DMS114 treated with DMSO at 0.1 percent for 48 hours (cell line): ENCODE data around the gene IFI27L2.

Experiments used
- DNase-seq: peaks from one replicate; lab custom pipeline; 2025; ENCODE audit not compliant: unreplicated experiment; lab: John Stamatoyannopoulos, UW

The IFI27L2 gene

DNA sequence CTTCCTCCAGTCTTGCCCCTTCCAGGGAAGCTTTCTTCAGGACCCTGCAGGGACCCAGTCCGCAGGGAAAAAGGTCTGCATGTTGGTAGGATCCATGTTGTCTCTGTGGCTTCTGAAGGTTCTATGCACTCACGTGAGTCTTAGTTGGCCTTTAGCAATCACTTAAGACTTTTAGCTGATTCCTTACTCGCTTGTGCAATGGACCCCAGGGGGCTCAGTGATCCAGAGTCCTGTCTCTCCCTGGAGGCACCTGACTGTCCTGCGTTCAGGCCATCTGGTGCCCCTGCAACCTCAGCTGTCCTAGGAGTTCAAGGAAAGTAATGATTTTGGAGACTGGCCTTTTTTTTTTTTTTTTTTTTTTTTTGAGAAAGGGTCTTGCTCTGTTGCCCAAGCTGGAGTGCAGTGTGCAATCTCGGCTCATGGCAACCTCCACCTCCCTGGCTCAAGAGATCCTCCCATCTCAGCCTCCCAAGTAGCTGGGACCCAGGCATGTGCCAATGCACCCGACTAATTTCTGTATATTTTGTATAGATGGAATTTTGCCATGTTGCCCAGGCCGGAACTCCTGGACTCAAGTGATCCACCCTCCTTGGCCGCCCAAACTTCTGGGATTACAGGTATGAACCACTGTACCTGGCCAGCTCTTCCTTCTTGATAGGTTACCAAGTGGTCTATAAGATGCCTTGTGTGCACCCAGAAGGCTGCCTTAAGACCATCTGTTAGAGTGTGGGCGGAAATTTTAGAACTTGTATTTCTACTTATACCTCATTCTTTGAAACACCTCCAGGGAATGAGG, 4.6 kb downstream of the IFI27L2 start:
- DNase-seq: no peak

GRCh38 chr14:94123868-94124267, 5.5 kb downstream of the IFI27L2 start:
- DNase-seq: no peak

- DNase-seq: no peak
These were observed 6.1 kb downstream of the IFI27L2 start for GRCh38 chr14:94123296-94123695.

DNA sequence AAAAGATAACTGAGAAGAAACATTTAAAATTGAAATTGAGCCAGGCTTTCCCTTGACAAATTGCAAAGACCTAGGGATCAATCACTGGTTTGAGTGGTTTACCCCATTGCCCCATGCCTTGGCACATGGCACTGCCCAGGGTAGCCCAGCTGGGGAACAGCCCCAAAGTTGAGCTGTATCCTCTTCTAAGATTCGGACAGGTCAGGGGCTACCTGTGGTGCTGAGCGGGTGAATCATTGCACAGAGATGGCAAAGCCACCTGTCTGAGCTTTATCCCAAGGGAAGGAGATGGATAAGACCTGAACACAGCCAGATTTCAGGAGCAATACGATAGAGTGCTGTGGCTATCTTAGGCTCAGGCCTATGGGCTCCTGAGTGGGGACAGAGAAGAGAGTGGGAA, 7.0 kb downstream of the IFI27L2 start:
- DNase-seq: no peak

- no peak for DNase-seq
These were observed 7.9 kb downstream of the IFI27L2 start for GRCh38 chr14:94121485-94121884.

DNA sequence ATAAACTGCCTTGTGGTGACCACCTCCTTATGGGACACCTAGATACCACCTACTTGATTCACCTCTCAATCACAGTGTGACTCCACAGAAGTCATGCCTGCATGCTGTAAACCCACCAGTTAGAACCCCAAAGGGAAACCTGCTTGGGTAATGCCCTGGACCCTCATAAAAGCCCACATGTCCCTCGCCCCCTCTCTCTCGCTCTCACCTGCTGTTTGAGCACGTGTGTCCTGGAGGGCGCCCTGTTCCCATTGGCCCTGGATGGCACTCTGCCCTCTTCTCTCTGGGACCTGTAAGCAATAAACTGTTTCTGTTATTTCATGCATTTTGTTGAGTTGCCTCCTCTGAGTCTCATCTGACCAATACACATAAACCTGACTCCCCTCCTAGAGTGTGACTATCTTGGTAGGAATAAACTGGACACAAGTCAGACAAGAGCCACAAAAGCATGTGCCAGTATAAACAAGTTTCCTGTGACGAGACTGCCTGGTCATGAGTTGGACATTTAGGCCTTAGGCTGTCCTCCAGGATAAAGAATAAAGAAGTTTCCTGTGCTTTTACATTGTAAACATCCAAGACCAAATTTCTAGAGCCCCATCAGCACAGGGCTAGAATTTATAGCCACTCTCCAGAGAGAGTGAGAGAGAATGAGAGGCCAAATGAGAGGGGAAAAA, 8.6 kb downstream of the IFI27L2 start:
- DNase-seq: no peak

DNA sequence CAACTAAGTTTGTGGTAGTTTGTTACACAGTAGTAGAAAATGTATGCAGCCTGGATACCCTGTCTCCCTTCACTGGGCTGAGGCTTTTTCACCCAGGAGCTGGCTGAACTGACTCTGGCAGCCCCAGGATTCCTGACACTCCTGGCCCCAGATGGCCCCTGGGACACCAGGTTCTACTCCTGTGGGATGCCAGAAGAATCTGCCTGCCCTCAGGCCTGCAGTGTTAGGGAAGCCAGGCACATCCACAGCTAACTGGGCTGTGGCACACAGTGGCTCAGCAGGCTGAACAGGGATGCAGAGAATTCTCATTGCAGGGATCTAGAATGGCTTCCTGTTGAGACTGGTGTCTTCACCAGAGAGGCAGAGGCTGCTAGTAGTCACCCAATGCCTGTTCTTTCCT, 10.3 kb downstream of the IFI27L2 start:
- no peak for DNase-seq

DNA sequence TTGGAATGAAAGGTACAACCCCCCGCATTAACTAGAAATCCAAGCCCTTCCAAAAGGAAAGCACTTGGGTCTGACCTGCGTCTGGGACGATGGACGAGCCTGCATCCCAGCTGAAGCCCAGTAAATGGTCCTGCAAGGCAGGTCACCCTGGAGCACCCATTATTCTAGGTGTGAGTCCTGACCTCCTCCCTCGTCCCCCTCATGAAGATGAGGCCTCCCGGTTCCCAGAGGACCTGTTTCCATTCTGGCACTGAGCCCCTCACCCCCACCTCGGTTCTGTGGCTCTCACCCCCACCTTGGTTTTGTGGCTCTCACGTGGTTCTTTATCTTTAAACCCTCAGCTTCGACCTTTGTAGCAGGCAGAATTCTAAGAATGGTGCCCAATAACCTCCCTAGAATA, 11.5 kb downstream of the IFI27L2 start:
- no peak for DNase-seq

DNA sequence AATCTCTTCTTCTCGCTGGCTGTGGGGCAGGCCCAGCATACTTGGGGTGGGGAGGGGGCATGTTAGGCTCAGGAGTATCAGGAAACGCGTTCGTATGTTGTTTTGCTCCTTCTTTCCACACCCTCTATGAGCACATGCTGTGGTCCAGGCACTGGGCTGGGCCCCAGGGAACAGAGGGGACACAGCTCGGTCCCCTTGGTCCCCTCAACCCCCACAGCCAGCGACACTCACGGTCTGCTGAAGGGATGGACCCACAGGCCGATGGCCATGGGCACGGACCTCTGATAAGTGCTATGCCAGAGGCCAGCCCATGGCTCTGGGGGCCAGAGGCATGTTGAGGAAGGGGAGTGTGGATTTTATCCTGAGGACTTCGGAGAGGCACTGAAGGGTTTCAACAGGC, 12.7 kb downstream of the IFI27L2 start:
- no peak for DNase-seq

- no peak for DNase-seq
These were observed 13.8 kb downstream of the IFI27L2 start for GRCh38 chr14:94115631-94116030.

GRCh38 chr14:94115058-94115591, 14.3 kb downstream of the IFI27L2 start:
- no peak for DNase-seq

DNA sequence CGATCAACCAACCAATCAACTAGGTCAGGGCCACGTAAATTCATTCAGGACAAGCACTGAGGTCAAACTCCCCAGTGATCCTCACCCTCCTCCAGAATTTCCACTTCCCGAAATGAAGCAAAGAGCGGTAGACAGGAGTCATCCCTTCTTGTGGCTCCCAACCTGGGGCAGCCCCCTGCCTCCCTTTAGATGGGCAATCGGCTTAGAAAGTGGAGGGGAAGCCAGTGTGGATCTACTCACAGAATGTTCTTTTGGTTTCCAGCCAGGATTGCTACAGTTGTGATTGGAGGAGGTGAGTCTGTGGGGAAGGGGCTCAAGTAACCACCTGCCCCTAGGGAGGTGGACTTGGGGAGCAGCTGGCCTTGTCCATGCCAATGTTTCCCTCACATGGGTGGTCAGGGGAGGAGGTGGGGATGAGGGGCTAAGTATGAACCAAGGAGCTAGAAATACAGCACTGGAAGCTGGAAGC, 14.8 kb downstream of the IFI27L2 start:
- no peak for DNase-seq

- DNase-seq: no peak
These were observed 15.4 kb downstream of the IFI27L2 start for GRCh38 chr14:94113908-94114588.

DNA sequence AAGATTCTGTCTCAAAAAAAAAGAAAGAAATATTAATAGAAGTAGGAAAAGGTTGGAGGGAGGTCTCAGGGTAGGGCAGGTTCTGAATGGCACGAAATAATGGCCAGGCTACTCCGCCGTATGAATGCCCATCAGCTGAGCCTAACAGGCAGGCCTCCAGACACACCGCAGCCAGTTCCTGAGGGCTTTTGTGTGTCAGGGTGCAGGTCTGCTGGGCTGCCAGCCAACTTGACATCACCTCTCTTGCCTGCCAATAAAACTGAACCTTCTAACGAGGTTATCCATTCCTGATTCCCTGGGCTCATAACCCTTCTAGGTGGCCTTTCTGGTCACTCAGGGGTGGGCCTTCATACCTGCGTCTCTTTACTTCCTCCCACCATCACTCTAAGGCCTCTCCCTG, 15.9 kb downstream of the IFI27L2 start:
- DNase-seq: no peak

DNA sequence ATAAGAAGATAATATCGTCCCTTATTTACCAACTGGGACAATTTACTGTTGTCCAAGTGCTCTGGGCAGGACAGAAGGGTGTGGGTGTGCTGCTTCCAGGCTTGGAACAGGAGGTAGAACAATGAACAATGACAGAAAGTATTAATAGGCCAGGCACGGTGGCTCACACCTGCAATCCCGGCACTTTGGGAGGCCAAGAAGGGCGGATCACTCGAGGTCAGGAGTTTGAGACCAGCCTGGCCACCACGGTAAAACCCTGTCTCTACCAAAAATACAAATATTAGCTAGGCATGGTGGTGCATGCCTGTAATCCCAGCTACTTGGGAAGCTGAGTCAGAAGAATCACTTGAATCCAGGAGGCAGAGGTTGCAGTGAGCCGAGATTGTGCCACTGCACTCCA, 16.3 kb downstream of the IFI27L2 start:
- DNase-seq: no peak

- DNase-seq: no peak
These were observed 16.8 kb downstream of the IFI27L2 start for GRCh38 chr14:94112513-94113063.

- DNase-seq: no peak
These were observed 17.9 kb downstream of the IFI27L2 start for GRCh38 chr14:94111276-94112095.

DNA sequence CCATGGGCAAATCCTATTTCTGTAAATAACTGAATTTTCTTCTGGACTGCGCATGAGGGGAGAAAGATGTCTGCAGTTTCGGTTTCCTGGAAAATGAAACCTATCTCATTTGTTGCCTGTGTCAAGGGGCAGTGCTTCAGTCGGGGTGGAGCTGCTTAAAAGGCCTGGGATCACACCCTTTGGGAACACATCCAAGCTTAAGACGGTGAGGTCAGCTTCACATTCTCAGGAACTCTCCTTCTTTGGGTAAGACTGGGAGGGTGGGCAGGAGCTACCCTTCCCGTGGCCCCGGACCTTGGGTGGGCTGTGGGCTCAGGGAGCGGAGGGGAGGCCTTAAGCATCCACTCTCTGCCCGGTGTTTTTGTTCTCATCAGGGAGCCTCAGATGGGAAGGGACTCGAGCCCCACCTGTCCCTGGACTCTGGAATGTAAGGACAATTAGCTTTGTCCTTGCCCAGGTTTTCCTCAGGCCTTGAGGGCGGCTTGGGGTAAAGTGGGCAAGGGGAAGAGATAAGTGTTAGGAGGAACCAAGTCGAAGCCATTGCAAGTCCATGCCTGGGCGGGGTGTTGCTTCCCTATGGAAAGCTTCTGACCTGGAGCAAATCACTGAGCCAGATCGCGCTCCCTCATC, 18.7 kb downstream of the IFI27L2 start, which contains the start of gene IFI27:
TSS of gene IFI27 (plus strand) at position 185 of the 630 bp plus-strand sequence.
- no peak for DNase-seq

- DNase-seq: no peak
These were observed 19.5 kb downstream of the IFI27L2 start for GRCh38 chr14:94109915-94110250.

DNA sequence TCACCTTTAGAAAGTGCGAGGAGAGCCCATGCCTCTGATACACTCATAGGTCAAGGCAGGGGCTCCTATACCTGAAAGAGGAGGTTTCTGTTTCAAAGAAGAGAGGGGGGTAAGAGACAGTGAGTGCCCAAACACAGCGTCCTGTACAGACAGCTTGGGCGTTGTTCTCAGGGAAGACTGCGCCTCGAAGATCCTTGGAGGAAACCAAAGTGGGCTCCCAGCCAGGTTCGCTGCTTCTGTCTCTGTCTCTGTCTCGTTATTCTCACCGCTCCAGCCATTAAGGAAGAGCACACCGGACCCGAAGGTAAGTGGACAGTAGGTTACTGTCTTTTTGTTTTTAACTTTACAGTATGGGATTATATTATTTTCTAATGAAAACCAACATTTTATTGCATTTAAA, 24.7 kb downstream of the IFI27L2 start:
- no peak for DNase-seq
